HEK293 (cell line): ENCODE data around the gene SH3BP4.

Source experiments
- CTCF ChIA-PET: fragments of 350-600 bp; formaldehyde crosslinking; extraction: SDS; loops from one replicate; lab custom pipeline; 2021; ENCODE audit warnings: antibody characterized with exemption; lab: Yijun Ruan, JAX
- POLR2A ChIA-PET: fragments of 300-600 bp; formaldehyde crosslinking; extraction: SDS; loops from one replicate; lab custom pipeline; 2020; ENCODE audit warnings: antibody characterized with exemption, inconsistent platforms; lab: Yijun Ruan, JAX
- H3K27ac ChIP-seq: fragments of 200-500 bp; sonication (Bioruptor generic); 2 replicates; pipeline ENCODE4 v1.5.1; 2014; ENCODE audit warnings: low read depth, low read length, control low read depth, inconsistent platforms; ENCODE audit errors: extremely low read depth
- H3K36me3 ChIP-seq, 2 experiments: fragments of 200-500 bp in 1 of 2; sonication (Bioruptor generic) in 1 of 2; 1 replicate in 1 of 2; 2 replicates in 1 of 2; pipeline ENCODE4 v1.5.1; 2014 to 2017; ENCODE audit warnings: inconsistent platforms in 2 of 2, low read length in 2 of 2; ENCODE audit not compliant: control insufficient read depth in 2 of 2, insufficient read depth in 1 of 2
- H3K4me1 ChIP-seq: fragments of 200-500 bp; sonication (Bioruptor generic); 2 replicates; pipeline ENCODE4 v1.5.1; 2014; ENCODE audit warnings: mild to moderate bottlenecking, low read length, inconsistent platforms; ENCODE audit not compliant: control insufficient read depth, insufficient read depth
- H3K4me3 ChIP-seq: 2 replicates; pipeline ENCODE4 v1.5.1; 2011; ENCODE audit warnings: low read depth, mild to moderate bottlenecking, control low read depth, low read length, moderate library complexity
- H3K9me3 ChIP-seq: fragments of 200-500 bp; sonication (Bioruptor generic); 2 replicates; pipeline ENCODE4 v1.5.1; 2014; ENCODE audit warnings: low read depth, low read length, inconsistent platforms; ENCODE audit not compliant: control insufficient read depth, insufficient read depth
- EGR2 ChIP-seq: fragments of 450-650 bp; formaldehyde crosslinking; IDR thresholded peaks from 2 replicates; pipeline ENCODE4 v1.5.1; 2016; ENCODE audit warnings: low read depth, missing biosample characterization, missing genetic modification characterization
- GLIS1 ChIP-seq: fragments of 450-650 bp; formaldehyde crosslinking; IDR thresholded peaks from 2 replicates; pipeline ENCODE4 v1.5.1; 2016; ENCODE audit warnings: missing biosample characterization, missing genetic modification characterization
- KLF1 ChIP-seq: fragments of 450-650 bp; formaldehyde crosslinking; IDR thresholded peaks from 2 replicates; pipeline ENCODE4 v1.5.1; 2016; ENCODE audit warnings: missing biosample characterization, missing genetic modification characterization
- OSR2 ChIP-seq: fragments of 450-650 bp; formaldehyde crosslinking; IDR thresholded peaks from 2 replicates; pipeline ENCODE4 v1.5.1; 2016; ENCODE audit warnings: missing biosample characterization, missing genetic modification characterization
- RBAK ChIP-seq: fragments of 450-650 bp; formaldehyde crosslinking; IDR thresholded peaks from 2 replicates; pipeline ENCODE4 v1.5.1; 2016; ENCODE audit warnings: missing biosample characterization, missing genetic modification characterization
- WT1 ChIP-seq: fragments of 450-650 bp; formaldehyde crosslinking; IDR thresholded peaks from 2 replicates; pipeline ENCODE4 v1.5.1; 2016; ENCODE audit warnings: missing biosample characterization, missing genetic modification characterization
- ZBTB17 ChIP-seq: fragments of 450-650 bp; formaldehyde crosslinking; IDR thresholded peaks from 2 replicates; pipeline ENCODE4 v1.5.1; 2016; ENCODE audit warnings: missing biosample characterization, missing genetic modification characterization
- ZBTB48 ChIP-seq: fragments of 450-650 bp; formaldehyde crosslinking; IDR thresholded peaks from 2 replicates; pipeline ENCODE4 v1.5.1; 2016; ENCODE audit warnings: missing biosample characterization, missing genetic modification characterization
- ZFP41 ChIP-seq: fragments of 450-650 bp; formaldehyde crosslinking; IDR thresholded peaks from 2 replicates; pipeline ENCODE4 v1.5.1; 2016; ENCODE audit warnings: missing biosample characterization, missing genetic modification characterization, borderline replicate concordance
- ZNF174 ChIP-seq: fragments of 450-650 bp; formaldehyde crosslinking; IDR thresholded peaks from 2 replicates; pipeline ENCODE4 v1.5.0; 2017; ENCODE audit warnings: missing biosample characterization, mild to moderate bottlenecking, missing genetic modification characterization
- ZNF214 ChIP-seq: fragments of 450-650 bp; formaldehyde crosslinking; IDR thresholded peaks from 2 replicates; pipeline ENCODE4 v1.5.1; 2017; ENCODE audit warnings: missing biosample characterization, mild to moderate bottlenecking, missing genetic modification characterization, borderline replicate concordance
- ZNF600 ChIP-seq: fragments of 450-650 bp; formaldehyde crosslinking; IDR thresholded peaks from 2 replicates; pipeline ENCODE4 v1.5.1; 2016; ENCODE audit warnings: missing biosample characterization, missing genetic modification characterization
- ZNF629 ChIP-seq: fragments of 450-650 bp; formaldehyde crosslinking; IDR thresholded peaks from 2 replicates; pipeline ENCODE4 v1.5.1; 2017; ENCODE audit warnings: missing biosample characterization, missing genetic modification characterization
- ZSCAN16 ChIP-seq: fragments of 450-650 bp; formaldehyde crosslinking; IDR thresholded peaks from 2 replicates; pipeline ENCODE4 v1.5.1; 2016; ENCODE audit warnings: missing biosample characterization, missing genetic modification characterization
- TF ChIP-seq, protein P1 (sequence below): fragments of 450-650 bp; formaldehyde crosslinking; IDR thresholded peaks from 2 replicates; pipeline ENCODE4 v1.5.1; 2016; ENCODE audit warnings: missing biosample characterization, missing genetic modification characterization
- TF ChIP-seq, protein P2 (sequence below): fragments of 450-650 bp; formaldehyde crosslinking; IDR thresholded peaks from 2 replicates; pipeline ENCODE4 v1.5.1; 2017; ENCODE audit warnings: missing biosample characterization, missing genetic modification characterization
- TF ChIP-seq, protein P3 (sequence below): fragments of 450-650 bp; formaldehyde crosslinking; IDR thresholded peaks from 2 replicates; pipeline ENCODE4 v1.5.1; 2016; ENCODE audit warnings: missing biosample characterization, missing genetic modification characterization
- TF ChIP-seq, protein P4 (sequence below): fragments of 450-650 bp; IDR thresholded peaks from 2 replicates; pipeline ENCODE4 v1.5.1; 2018; ENCODE audit warnings: missing biosample characterization, mild to moderate bottlenecking, missing genetic modification characterization
- TF ChIP-seq, protein P5 (sequence below): fragments of 450-650 bp; formaldehyde crosslinking; IDR thresholded peaks from 2 replicates; pipeline ENCODE4 v1.5.1; 2016; ENCODE audit warnings: missing biosample characterization, missing genetic modification characterization

SH3BP4 gene

DNA sequence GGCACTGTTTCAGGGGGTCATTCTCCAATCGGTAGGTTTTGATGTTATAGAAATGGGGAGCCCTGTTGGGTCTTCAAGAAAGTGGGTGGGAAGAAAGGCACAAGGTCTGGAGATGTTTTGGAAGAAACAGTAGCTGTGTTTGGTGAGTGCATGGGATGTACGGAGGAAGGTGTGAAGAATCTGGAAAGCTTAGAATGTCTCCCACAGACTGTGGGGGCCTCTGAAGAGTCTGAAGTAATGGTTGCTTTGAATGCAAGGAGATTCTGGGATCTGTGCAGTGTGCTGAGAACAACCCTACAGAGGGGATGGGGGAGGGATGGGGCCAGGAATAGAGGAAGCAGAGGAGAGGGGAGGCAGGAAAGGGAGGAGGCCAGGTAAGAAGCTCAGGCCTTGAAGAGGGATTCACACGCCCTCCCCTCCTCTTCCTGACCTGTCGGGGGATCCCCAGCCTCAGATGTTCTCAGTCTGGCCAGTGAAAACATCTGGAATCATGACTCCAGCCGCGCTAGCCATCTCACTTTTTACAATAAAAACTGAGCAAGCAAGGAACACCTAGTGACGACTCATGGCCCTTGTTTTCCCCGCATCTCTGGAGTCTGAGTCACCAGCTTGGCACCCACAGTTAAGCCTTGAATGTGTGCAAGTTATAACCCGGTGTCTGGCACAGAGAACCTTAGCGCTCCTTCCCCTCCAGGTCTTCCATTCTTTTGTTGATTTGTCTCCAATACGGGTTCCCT lies 74.2 kb downstream of the SH3BP4 start (continued):
- TF ChIP-seq, protein P1, sequence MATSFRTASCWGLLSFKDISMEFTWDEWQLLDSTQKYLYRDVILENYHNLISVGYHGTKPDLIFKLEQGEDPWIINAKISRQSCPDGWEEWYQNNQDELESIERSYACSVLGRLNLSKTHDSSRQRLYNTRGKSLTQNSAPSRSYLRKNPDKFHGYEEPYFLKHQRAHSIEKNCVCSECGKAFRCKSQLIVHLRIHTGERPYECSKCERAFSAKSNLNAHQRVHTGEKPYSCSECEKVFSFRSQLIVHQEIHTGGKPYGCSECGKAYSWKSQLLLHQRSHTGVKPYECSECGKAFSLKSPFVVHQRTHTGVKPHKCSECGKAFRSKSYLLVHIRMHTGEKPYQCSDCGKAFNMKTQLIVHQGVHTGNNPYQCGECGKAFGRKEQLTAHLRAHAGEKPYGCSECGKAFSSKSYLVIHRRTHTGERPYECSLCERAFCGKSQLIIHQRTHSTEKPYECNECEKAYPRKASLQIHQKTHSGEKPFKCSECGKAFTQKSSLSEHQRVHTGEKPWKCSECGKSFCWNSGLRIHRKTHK (tag by site-specific recombination) = no peak
- no peak for TF ChIP-seq ZNF214 (tag by site-specific recombination)
- TF ChIP-seq ZNF174 (tag by site-specific recombination) = no peak
- peak; percentile 45; the same call in 1 of the 2 replicates for TF ChIP-seq EGR2 (tag by site-specific recombination)
- TF ChIP-seq, protein P2, sequence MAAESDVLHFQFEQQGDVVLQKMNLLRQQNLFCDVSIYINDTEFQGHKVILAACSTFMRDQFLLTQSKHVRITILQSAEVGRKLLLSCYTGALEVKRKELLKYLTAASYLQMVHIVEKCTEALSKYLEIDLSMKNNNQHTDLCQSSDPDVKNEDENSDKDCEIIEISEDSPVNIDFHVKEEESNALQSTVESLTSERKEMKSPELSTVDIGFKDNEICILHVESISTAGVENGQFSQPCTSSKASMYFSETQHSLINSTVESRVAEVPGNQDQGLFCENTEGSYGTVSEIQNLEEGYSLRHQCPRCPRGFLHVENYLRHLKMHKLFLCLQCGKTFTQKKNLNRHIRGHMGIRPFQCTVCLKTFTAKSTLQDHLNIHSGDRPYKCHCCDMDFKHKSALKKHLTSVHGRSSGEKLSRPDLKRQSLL (tag by site-specific recombination) = no peak
- no peak for TF ChIP-seq ZSCAN16 (tag by site-specific recombination)

DNA sequence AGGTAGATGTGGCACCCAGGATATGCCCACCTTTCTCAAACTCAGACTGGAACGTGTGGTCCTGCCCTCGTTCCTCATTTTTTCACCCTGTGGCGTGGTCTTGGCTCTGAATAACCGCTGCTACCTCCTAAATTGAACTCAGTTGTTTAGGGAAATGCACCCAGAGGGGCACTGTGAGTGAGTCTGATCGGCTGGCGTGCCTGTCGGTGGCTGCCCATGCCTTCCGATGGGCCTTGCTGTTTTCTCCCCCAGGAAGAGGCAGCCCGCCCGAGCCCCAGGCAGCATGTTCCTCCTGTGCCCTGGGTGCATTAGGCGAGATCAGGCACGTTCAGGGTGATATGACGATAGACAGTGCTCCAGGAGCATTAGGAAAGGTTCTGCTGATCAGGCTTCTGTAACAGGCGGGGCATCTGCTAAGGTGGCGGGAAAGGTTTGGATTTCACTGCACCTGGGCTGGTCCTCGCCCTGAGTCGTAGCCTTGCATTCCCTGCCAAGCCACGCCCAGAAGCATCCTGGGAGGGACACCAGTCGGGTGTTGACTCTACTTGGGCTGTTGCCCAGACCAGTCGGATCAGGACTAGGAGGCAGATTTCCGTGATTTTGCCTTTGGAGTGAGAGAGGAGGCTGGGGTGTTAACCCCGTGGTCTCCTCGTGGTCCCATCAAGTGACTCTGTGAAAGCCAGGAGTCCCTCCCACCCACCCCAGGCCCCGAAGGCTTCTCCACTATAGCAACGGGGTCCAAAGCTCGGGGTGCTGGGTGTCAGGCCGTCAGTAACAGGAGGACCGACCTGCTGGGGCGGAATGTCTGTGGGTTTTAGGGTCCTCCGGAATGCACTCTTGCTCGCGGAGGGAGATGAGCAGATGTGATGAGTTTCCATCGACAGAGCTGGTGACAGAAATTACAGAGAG lies 75.1 kb downstream of the SH3BP4 start:
- H3K9me3 ChIP-seq = no peaks in the 10 kb centered on the region
- TF ChIP-seq ZFP41 (tag by site-specific recombination) (no peak), ZNF600 (tag by site-specific recombination) (peak; percentile 68), ZBTB17 (tag by site-specific recombination) (0 out of 2 replicates have a peak, but pooled peaks have one; percentile 19), ZNF629 (tag by site-specific recombination) (0 out of 2 replicates have a peak, but pooled peaks have one; percentile 9), WT1 (tag by site-specific recombination) (no peak), GLIS1 (tag by site-specific recombination) (peak; percentile 50), OSR2 (tag by site-specific recombination) (peak; percentile 87), KLF1 (tag by site-specific recombination) (peak; percentile 81), RBAK (tag by site-specific recombination) (no peak)
- TF ChIP-seq, protein P3, sequence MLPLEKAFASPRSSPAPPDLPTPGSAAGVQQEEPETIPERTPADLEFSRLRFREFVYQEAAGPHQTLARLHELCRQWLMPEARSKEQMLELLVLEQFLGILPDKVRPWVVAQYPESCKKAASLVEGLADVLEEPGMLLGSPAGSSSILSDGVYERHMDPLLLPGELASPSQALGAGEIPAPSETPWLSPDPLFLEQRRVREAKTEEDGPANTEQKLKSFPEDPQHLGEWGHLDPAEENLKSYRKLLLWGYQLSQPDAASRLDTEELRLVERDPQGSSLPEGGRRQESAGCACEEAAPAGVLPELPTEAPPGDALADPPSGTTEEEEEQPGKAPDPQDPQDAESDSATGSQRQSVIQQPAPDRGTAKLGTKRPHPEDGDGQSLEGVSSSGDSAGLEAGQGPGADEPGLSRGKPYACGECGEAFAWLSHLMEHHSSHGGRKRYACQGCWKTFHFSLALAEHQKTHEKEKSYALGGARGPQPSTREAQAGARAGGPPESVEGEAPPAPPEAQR (tag by site-specific recombination) = no peak
- no peaks in the 10 kb centered on the region for H3K36me3 ChIP-seq
- H3K27ac ChIP-seq = no peak overlapping the region
- ChIA-PET POLR2A (interaction anchor here (1.1 kb wide), 1 partner anchor 12 kb away, joined by 3 read pairs; no protein-coding TSS in a partner anchor), CTCF (no interaction called here)
- no peak overlapping the region for H3K4me3 ChIP-seq
- H3K4me1 ChIP-seq = peaks cover 9% of the 10 kb centered on the region

DNA sequence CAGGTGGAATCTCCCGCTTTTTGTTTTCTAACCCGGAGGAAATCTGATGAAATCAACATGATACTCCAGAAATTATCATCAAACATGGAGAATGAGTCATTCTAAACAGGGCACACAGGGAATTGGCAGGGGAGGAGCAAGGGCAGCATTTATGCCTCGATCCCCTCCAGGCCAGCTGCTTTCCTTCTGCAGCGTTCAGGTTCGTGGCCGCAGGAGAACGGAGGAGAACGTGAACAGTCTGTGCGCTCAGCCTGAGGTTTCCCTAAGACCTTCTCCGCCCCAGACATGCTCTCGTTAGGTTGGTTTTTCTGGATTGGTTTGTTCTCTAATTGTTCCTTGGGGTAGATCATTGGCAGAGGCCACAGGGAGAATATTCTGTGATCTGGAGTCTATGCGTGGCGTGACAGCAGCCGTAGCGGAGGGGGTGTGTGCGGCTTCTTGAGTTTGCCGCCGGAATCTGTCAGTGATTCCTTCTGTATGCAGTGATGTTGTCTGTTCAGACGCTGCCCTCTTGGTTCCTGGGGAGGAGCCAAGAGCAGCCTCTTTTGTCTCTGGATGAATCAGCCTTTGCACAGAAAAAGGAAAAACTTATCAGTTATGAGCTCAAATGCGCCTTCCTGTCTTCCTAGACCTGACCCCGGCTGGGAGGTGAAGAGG lies 75.9 kb downstream of the SH3BP4 start:
- Histone ChIP-seq H3K4me1 (peaks cover 9% of the 10 kb centered on the region), H3K36me3 (no peaks in the 10 kb centered on the region), H3K4me3 (no peak overlapping the region), H3K9me3 (no peaks in the 10 kb centered on the region), H3K27ac (no peak overlapping the region)
- POLR2A ChIA-PET = no interaction called here
- TF ChIP-seq, protein P4, sequence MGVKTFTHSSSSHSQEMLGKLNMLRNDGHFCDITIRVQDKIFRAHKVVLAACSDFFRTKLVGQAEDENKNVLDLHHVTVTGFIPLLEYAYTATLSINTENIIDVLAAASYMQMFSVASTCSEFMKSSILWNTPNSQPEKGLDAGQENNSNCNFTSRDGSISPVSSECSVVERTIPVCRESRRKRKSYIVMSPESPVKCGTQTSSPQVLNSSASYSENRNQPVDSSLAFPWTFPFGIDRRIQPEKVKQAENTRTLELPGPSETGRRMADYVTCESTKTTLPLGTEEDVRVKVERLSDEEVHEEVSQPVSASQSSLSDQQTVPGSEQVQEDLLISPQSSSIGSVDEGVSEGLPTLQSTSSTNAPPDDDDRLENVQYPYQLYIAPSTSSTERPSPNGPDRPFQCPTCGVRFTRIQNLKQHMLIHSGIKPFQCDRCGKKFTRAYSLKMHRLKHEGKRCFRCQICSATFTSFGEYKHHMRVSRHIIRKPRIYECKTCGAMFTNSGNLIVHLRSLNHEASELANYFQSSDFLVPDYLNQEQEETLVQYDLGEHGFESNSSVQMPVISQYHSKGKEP = no peak
- 0 out of 2 replicates have a peak, but pooled peaks have one; percentile 10 for TF ChIP-seq ZBTB48
- TF ChIP-seq, protein P5, sequence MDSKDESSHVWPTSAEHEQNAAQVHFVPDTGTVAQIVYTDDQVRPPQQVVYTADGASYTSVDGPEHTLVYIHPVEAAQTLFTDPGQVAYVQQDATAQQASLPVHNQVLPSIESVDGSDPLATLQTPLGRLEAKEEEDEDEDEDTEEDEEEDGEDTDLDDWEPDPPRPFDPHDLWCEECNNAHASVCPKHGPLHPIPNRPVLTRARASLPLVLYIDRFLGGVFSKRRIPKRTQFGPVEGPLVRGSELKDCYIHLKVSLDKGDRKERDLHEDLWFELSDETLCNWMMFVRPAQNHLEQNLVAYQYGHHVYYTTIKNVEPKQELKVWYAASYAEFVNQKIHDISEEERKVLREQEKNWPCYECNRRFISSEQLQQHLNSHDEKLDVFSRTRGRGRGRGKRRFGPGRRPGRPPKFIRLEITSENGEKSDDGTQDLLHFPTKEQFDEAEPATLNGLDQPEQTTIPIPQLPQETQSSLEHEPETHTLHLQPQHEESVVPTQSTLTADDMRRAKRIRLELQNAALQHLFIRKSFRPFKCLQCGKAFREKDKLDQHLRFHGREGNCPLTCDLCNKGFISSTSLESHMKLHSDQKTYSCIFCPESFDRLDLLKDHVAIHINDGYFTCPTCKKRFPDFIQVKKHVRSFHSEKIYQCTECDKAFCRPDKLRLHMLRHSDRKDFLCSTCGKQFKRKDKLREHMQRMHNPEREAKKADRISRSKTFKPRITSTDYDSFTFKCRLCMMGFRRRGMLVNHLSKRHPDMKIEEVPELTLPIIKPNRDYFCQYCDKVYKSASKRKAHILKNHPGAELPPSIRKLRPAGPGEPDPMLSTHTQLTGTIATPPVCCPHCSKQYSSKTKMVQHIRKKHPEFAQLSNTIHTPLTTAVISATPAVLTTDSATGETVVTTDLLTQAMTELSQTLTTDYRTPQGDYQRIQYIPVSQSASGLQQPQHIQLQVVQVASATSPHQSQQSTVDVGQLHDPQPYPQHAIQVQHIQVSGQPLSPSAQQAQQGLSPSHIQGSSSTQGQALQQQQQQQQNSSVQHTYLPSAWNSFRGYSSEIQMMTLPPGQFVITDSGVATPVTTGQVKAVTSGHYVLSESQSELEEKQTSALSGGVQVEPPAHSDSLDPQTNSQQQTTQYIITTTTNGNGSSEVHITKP = peak; percentile 60
- CTCF ChIA-PET = interaction anchor here (0.6 kb wide), 1 partner anchor 47 kb away, joined by 3 read pairs; no protein-coding TSS in a partner anchor
